Heart left ventricle (tissue), 16 donors: Measurements from ENCODE around the gene KLF2. TPM values are rescaled to one million over a fixed set of nuclear protein-coding genes. Genes with fewer than 3 reads are reported as not detected.
A peak's percentile ranks its signal among the peaks of the same experiment; 100 is the strongest.

Experiments used
- ATAC-seq, 4 donors: fragments of 200-7000 bp; cut with Tn5 transposase; one replicate each; pipeline ENCODE4 v1.9.1; 2020 to 2022; ENCODE audit warnings: moderate library complexity in 4 of 4, mild to moderate bottlenecking in 3 of 4, moderate number of reproducible peaks in 1 of 4
- DNase-seq, 5 donors: peaks; one replicate each; pipeline ENCODE4 v3.0.0-alpha.2; 2020
- H3K27ac ChIP-seq, 12 donors: fragments of 200-600 bp; sonication (generic) in 4 of 12; one replicate each; pipeline versions ENCODE4 v1.5.0 to v1.8.0; 2016 to 2022; ENCODE audit warnings: mild to moderate bottlenecking in 2 of 12
- H3K27me3 ChIP-seq, 9 donors: fragments of 200-600 bp; sonication (generic) in 2 of 9; one replicate each; pipeline versions ENCODE4 v1.5.1 to v1.8.0; 2016 to 2022; ENCODE audit warnings: mild to moderate bottlenecking in 3 of 9
- H3K36me3 ChIP-seq, 9 donors: fragments of 200-600 bp; sonication (generic) in 2 of 9; one replicate each; pipeline versions ENCODE4 v1.5.0 to v1.8.0; 2018 to 2022; ENCODE audit warnings: mild to moderate bottlenecking in 2 of 9
- H3K4me1 ChIP-seq, 12 donors: fragments of 200-600 bp; sonication (generic) in 4 of 12; one replicate each; pipeline versions ENCODE4 v1.5.0 to v1.8.0; 2016 to 2022; ENCODE audit warnings: mild to moderate bottlenecking in 3 of 12
- H3K4me3 ChIP-seq, 12 donors: fragments of 200-600 bp; sonication (generic) in 4 of 12; one replicate each; pipeline versions ENCODE4 v1.5.0 to v1.8.0; 2017 to 2022; ENCODE audit warnings: mild to moderate bottlenecking in 9 of 12, moderate library complexity in 4 of 12
- H3K9me3 ChIP-seq, 12 donors: fragments of 200-600 bp; sonication (generic) in 4 of 12; one replicate each; pipeline versions ENCODE4 v1.5.0 to v1.8.0; 2016 to 2022; ENCODE audit warnings: mild to moderate bottlenecking in 1 of 12
- CTCF ChIP-seq, 12 donors: fragments of 200-600 bp; sonication (generic) in 4 of 12; IDR thresholded peaks; one replicate each; pipeline versions ENCODE4 v1.5.0 to v1.8.0; 2018 to 2022; ENCODE audit warnings: antibody characterized with exemption in 12 of 12, mild to moderate bottlenecking in 5 of 12
- POLR2A ChIP-seq, 2 donors: fragments of 450-650 bp; IDR thresholded peaks; one replicate each; pipeline ENCODE4 v1.6.1; 2017; ENCODE audit warnings: antibody characterized with exemption in 2 of 2, mild to moderate bottlenecking in 2 of 2, moderate library complexity in 2 of 2
- WGBS, 4 donors: extraction: QIAGEN DNeasy Blood & Tissue Kit in 2 of 4; methylation state at CpG; one replicate each; pipeline versions ENCODE4 v1.1.5 to v1.1.7; 2013 to 2018; 5-methylcytosine and 5-hydroxymethylcytosine counted together
- intact Hi-C, 10 donors: fragments of 100-400 bp; cut with DNase I; formaldehyde crosslinking; loops; one replicate each; pipeline versions ENCODE4 v1.11.1 to v1.14.2; 2022
- polyA plus RNA-seq, 2 donors: library from polyadenylated mRNA; stranded (reverse); fragments of 200-250 nt; gene quantifications; one replicate each; pipeline ENCODE4 v1.2.3, GENCODE V29; 2013
- total RNA-seq, 9 donors: library from RNA; depleted of rRNA in 2 of 9; stranded (reverse); fragments of >200 nt in 2 of 9; fragmentation: NEBNext Ultra II Directional in 3 of 9; extraction: Animal tissue kit (Norgen Biotek cat#: 25700) in 3 of 9; gene quantifications; one replicate each; pipeline versions ENCODE4 v1.1.0 to v1.2.4, GENCODE V29; 2016 to 2023
- donor health status: ischemic (EF 13 %, LVEDD 7.1; RV severe dilation, severe dysfunction).
- donor health status: healthy with polysubstance abuse.
- donor health status: DM: no; HTN: yes; CAD: no.
- donor health status: DM: no; HTN: no; CAD: no.
- donor health status: ischemic (EF 25% LVEDD 6.9; RV normal size, moderate dysfunction).
- donor health status: ischemic (EF 25% LVEDD 5.7; RV mildly dilated, moderate dysfunction).
- donor health status: healthy.
- donor health status: DM: yes; HTN: yes; CAD: no.
- donor health status: ischemic (EF 35%, LVEDD 5.7; RV mildly dilated, moderate dysfunction).
- donor health status: nonischemic (EF 11% LVEDD 7.7; RV severe dilation, severe dysfunction).
- donor health status: DM: yes; HTN: yes; CAD: no.
- donor health status: PGD.
- donor health status: ischemic (EF 29% LVEDD 5.4; RV normal size, mild dysfunction).
- donor health status: nonischemic (EF 23%, LVEDD 6.1; RV moderate dilation, normal function).

Gene KLF2
- total and polyA plus RNA-seq, 11 donors, result 14.4 to 87.2 (median 37.8) TPM

- no peaks in the 10 kb centered on the region for H3K9me3 ChIP-seq
These were observed 1.2 kb downstream of the KLF2 start for GRCh38 chr19:16325641-16326400.

GRCh38 chr19:16326401-16327168 lies 2.0 kb downstream of the KLF2 start:
- H3K27me3 ChIP-seq, result no peaks in the 10 kb centered on the region
- intact Hi-C loops, result loop anchor here in 5 of 10 donors (2.0 to 5.0 kb wide), 3 partner anchors 56 to 79 kb away; no protein-coding TSS in a partner anchor
- H3K9me3 ChIP-seq, result no peaks in the 10 kb centered on the region
- peaks cover 0 to 61% (median 27%) of the 10 kb centered on the region in 12 donors for H3K4me1 ChIP-seq
- peaks cover 7 to 36% (median 29%) of the 10 kb centered on the region in 9 donors for H3K36me3 ChIP-seq
- 47 to 69% (median 56%) methylated on average over 40 to 58 of the region's 58 CpGs for WGBS, 4 donors
- TF ChIP-seq CTCF (IDR thresholded peaks at IDR 0.05) (peak in 1 of 12 donors; percentile 17), POLR2A (IDR thresholded peaks at IDR 0.05) (peak in 1 of 2 donors; percentile 24)
- peak overlapping the region; percentile 92 to 99 (median 98) for H3K27ac ChIP-seq
- DNase-seq, result peak; percentile 42 to 73 (median 48)
- H3K4me3 ChIP-seq, result peak overlapping the region; percentile 40 to 99 (median 82)
- no peak for ATAC-seq

More at GRCh38 chr19:16325641-16326400, 1.2 kb downstream of the KLF2 start:
- peak overlapping the region; percentile 92 to 99 (median 98) for H3K27ac ChIP-seq
- TF ChIP-seq CTCF (IDR thresholded peaks at IDR 0.05) (no peak), POLR2A (IDR thresholded peaks at IDR 0.05) (no peak)
- H3K27me3 ChIP-seq, result no peaks in the 10 kb centered on the region
- peaks cover 0 to 56% (median 23%) of the 10 kb centered on the region in 12 donors for H3K4me1 ChIP-seq
- peak; percentile 45 to 72 (median 54) for DNase-seq
- H3K4me3 ChIP-seq, result peak overlapping the region; percentile 40 to 99 (median 82)
- H3K36me3 ChIP-seq, result peaks cover 7 to 36% (median 29%) of the 10 kb centered on the region in 9 donors
- no peak for ATAC-seq
- intact Hi-C loops, result loop anchor here in 7 of 10 donors (2.0 to 5.0 kb wide), 5 partner anchors 43 to 79 kb away; no protein-coding TSS in a partner anchor
- WGBS, 4 donors, result 6 to 18% (median 7%) methylated on average over 28 to 82 of the region's 82 CpGs

GRCh38 chr19:16327169-16327475 lies 2.5 kb downstream of the KLF2 start:
- intact Hi-C loops, result loop anchor here in 5 of 10 donors (2.0 to 5.0 kb wide), 3 partner anchors 55 to 80 kb away; no protein-coding TSS in a partner anchor
- Histone ChIP-seq H3K4me1 (peaks cover 0 to 66% (median 30%) of the 10 kb centered on the region in 12 donors), H3K36me3 (peaks cover 7 to 36% (median 29%) of the 10 kb centered on the region in 9 donors), H3K4me3 (peak overlapping the region; percentile 40 to 99 (median 82)), H3K27ac (peak overlapping the region; percentile 92 to 99 (median 98)), H3K27me3 (no peaks in the 10 kb centered on the region), H3K9me3 (no peaks in the 10 kb centered on the region)
- TF ChIP-seq POLR2A (IDR thresholded peaks at IDR 0.05) (no peak), CTCF (IDR thresholded peaks at IDR 0.05) (no peak)
- no peak for ATAC-seq
- WGBS, 4 donors, result 51 to 62% (median 57%) methylated on average over 14 of the region's 14 CpGs
- DNase-seq, result no peak
